SU-DHL-6 (cell line): Measurements from ENCODE around the gene TP73.

Source experiments
- H2AFZ ChIP-seq: fragments of 200-600 bp; sonication (generic); 2 replicates; pipeline ENCODE4 v1.6.1; 2014; ENCODE audit warnings: low read depth, mild to moderate bottlenecking, moderate library complexity, mixed read lengths, antibody characterized with exemption, low read length; ENCODE audit not compliant: severe bottlenecking
- H3F3A ChIP-seq: fragments of 200-600 bp; shearing (Covaris generic); 2 replicates; pipeline ENCODE4 v1.6.0; 2016; ENCODE audit warnings: antibody characterized with exemption, mild to moderate bottlenecking; ENCODE audit not compliant: insufficient read depth
- H3K27ac ChIP-seq: fragments of 200-600 bp; sonication (generic); 2 replicates; pipeline ENCODE4 v1.5.1; 2016; ENCODE audit warnings: low read depth, mild to moderate bottlenecking, low read length, moderate library complexity, mixed read lengths
- H3K27me3 ChIP-seq: fragments of 200-600 bp; sonication (generic), shearing (Covaris generic); 2 replicates; pipeline ENCODE4 v1.6.0; 2014; ENCODE audit warnings: mild to moderate bottlenecking, low read length
- H3K36me3 ChIP-seq: fragments of 200-600 bp; sonication (generic); 2 replicates; pipeline ENCODE4 v1.6.1; 2014; ENCODE audit warnings: mild to moderate bottlenecking, low read length, mixed read lengths
- H3K4me2 ChIP-seq: fragments of 300-600, 200-600 bp; shearing (Covaris generic), sonication (generic); 2 replicates; pipeline ENCODE4 v1.6.0; 2014; ENCODE audit warnings: low read length, low read depth, mild to moderate bottlenecking; ENCODE audit not compliant: poor library complexity, severe bottlenecking
- H3K4me3 ChIP-seq: fragments of 200-600 bp; sonication (generic); 2 replicates; pipeline ENCODE4 v1.5.1; 2014; ENCODE audit warnings: antibody characterized with exemption, low read length, mild to moderate bottlenecking, mixed read lengths; ENCODE audit not compliant: insufficient read depth, poor library complexity, severe bottlenecking
- H3K79me2 ChIP-seq: fragments of 200-600 bp; sonication (generic); 2 replicates; pipeline ENCODE4 v1.6.1; 2014; ENCODE audit warnings: mild to moderate bottlenecking, low read length, moderate library complexity; ENCODE audit not compliant: insufficient read depth
- H3K9ac ChIP-seq: fragments of 200-600 bp; sonication (generic); 2 replicates; pipeline ENCODE4 v1.7.0; 2014; ENCODE audit warnings: mild to moderate bottlenecking, low read length
- H3K9me2 ChIP-seq: fragments of 200-600 bp; sonication (generic); replicated peaks from 2 replicates; pipeline ENCODE4 v1.6.1; 2014; ENCODE audit warnings: low read length; ENCODE audit not compliant: insufficient read depth
- H3K9me3 ChIP-seq: fragments of 200-600 bp; sonication (generic); 2 replicates; pipeline ENCODE4 v1.6.1; 2014; ENCODE audit warnings: low read length, mixed read lengths; ENCODE audit not compliant: insufficient read depth
- H4K20me1 ChIP-seq: fragments of 200-600 bp; sonication (generic); 2 replicates; pipeline ENCODE4 v1.6.1; 2014; ENCODE audit warnings: low read depth, mild to moderate bottlenecking, antibody characterized with exemption, low read length, moderate library complexity, mixed read lengths
- EZH2phosphoT487 ChIP-seq: fragments of 200-600 bp; sonication (generic), shearing (Covaris generic); conservative IDR thresholded peaks from 2 replicates; pipeline ENCODE4 v1.6.1; 2018; ENCODE audit warnings: mild to moderate bottlenecking, antibody characterized with exemption, low read length, moderate library complexity, mixed read lengths
- TF ChIP-seq, protein P1 (sequence below): fragments of 200-600 bp; sonication (generic); IDR thresholded peaks from one replicate; pipeline ENCODE4 v1.5.1; 2017; ENCODE audit warnings: antibody characterized with exemption, mild to moderate bottlenecking, low read length, moderate library complexity; ENCODE audit not compliant: insufficient read depth, poor library complexity, severe bottlenecking

The TP73 gene

DNA sequence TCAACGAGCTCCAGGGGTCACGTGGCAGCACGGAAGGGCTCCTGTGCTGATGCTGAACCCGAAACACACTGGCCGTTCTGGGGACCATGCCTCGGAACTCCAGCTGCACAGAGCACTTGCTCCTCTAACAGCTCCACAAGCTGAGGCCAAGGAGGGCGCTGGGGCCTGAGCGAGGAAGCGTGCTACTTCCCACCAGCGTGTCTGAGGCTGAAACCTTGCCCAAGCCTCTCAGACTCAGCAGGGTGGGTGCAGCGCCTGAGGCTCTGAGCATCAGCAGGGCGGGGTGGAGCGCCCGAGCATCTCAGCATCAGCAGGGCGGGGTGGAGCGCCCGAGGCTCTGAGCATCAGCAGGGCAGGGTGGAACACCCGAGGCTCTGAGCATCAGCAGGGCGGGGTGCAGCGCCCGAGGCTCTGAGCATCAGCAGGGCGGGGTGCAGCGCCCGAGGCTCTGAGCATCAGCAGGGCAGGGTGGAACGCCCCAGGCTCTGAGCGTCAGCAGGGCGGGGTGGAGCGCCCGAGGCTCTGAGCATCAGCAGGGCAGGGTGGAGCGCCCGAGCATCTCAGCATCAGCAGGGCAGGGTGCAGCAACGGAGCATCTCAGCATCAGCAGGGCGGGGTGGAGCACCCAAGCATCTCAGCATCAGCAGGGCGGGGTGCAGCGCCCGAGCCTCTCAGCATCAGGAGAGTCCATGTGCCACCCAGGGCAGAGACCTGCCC, 12.0 kb upstream of the TP73 start:
- H3K9me3 ChIP-seq, result no peaks in the 10 kb centered on the region
- H3K27me3 ChIP-seq, result no peaks in the 10 kb centered on the region
- no peaks in the 10 kb centered on the region for H3K36me3 ChIP-seq
- H3K79me2 ChIP-seq, result no peaks in the 10 kb centered on the region
- TF ChIP-seq EZH2phosphoT487, result no peak
- TF ChIP-seq, protein P1, sequence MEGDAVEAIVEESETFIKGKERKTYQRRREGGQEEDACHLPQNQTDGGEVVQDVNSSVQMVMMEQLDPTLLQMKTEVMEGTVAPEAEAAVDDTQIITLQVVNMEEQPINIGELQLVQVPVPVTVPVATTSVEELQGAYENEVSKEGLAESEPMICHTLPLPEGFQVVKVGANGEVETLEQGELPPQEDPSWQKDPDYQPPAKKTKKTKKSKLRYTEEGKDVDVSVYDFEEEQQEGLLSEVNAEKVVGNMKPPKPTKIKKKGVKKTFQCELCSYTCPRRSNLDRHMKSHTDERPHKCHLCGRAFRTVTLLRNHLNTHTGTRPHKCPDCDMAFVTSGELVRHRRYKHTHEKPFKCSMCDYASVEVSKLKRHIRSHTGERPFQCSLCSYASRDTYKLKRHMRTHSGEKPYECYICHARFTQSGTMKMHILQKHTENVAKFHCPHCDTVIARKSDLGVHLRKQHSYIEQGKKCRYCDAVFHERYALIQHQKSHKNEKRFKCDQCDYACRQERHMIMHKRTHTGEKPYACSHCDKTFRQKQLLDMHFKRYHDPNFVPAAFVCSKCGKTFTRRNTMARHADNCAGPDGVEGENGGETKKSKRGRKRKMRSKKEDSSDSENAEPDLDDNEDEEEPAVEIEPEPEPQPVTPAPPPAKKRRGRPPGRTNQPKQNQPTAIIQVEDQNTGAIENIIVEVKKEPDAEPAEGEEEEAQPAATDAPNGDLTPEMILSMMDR, result no peak
- no peak overlapping the region for H3K9ac ChIP-seq
- no peak overlapping the region for H3K27ac ChIP-seq
- no peaks in the 10 kb centered on the region for H3K9me2 ChIP-seq
- no peak overlapping the region for H3K4me2 ChIP-seq
- no peaks in the 10 kb centered on the region for H3F3A ChIP-seq
- no peak overlapping the region for H2AFZ ChIP-seq
- no peak overlapping the region for H3K4me3 ChIP-seq
- H4K20me1 ChIP-seq, result no peaks in the 10 kb centered on the region

DNA sequence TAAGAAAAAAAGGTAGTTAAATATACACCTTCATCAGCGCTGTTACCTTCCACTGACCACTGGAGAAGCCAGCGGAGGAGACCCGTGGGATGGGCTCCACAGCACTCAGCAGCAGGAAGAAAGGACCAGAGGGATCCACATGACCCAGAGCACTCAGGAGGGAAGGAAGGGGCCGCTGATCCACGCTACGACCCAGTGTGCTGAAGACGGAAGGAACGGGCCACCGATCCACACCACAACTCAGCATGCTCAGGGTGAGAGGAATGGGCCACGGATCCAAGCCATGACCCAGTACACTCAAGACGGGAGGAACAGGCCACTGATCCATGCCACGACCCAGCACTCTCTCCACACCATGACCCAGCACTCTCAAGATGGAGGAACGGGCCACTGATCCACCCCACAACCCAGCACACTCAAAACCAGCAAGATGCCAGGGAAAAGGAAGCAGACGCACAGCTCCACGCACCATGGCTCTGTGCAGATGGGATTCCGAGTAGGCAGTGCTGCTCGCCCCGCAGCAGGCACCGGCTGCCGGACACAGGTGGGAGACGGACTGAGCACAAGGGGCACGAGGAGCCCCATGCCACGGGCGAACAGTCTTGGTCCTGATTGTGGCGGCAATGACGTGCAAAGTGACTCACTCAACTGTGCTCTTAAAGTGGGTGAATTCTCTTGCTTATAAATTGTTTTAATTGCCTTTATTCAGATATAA, 11.1 kb upstream of the TP73 start:
- Histone ChIP-seq H3F3A (no peaks in the 10 kb centered on the region), H3K9ac (no peak overlapping the region), H3K9me3 (no peaks in the 10 kb centered on the region), H3K9me2 (no peaks in the 10 kb centered on the region), H3K4me2 (no peak overlapping the region), H4K20me1 (no peaks in the 10 kb centered on the region), H3K27ac (no peak overlapping the region), H3K27me3 (no peaks in the 10 kb centered on the region), H2AFZ (no peak overlapping the region), H3K4me3 (no peak overlapping the region), H3K36me3 (no peaks in the 10 kb centered on the region), H3K79me2 (no peaks in the 10 kb centered on the region)
- TF ChIP-seq EZH2phosphoT487, result no peak
- TF ChIP-seq, protein P1, result no peak

DNA sequence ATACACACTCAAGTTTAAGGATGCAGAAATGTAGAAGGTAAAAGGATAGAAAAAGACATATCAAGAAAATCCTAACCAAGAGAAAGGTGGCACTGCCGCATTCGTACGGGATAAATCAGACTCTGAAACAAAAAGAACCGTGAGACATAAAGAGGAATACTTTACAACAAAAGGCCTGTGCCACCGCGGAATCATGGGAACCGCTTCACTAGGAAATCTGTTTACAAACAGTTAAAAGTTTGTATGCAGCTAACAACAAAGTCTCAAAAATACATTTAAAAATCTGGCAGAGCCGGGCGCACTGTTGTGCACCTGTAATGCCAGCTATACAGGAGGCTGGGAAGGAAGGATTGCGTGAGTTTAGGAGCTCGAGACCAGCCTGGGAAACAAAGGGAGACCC, 10.5 kb upstream of the TP73 start:
- H3K79me2 ChIP-seq, result no peaks in the 10 kb centered on the region
- no peaks in the 10 kb centered on the region for H4K20me1 ChIP-seq
- H3K4me3 ChIP-seq, result no peak overlapping the region
- H3K4me2 ChIP-seq, result no peak overlapping the region
- no peaks in the 10 kb centered on the region for H3F3A ChIP-seq
- H3K27ac ChIP-seq, result no peak overlapping the region
- TF ChIP-seq, protein P1, result no peak
- no peak for TF ChIP-seq EZH2phosphoT487
- H3K36me3 ChIP-seq, result no peaks in the 10 kb centered on the region
- H3K27me3 ChIP-seq, result no peaks in the 10 kb centered on the region
- no peak overlapping the region for H3K9ac ChIP-seq
- H3K9me3 ChIP-seq, result no peaks in the 10 kb centered on the region
- no peaks in the 10 kb centered on the region for H3K9me2 ChIP-seq
- no peak overlapping the region for H2AFZ ChIP-seq
